HL-60/S4 treated with retinoic acid at 250 ng/mL for 4 days and 3 days (cell line): ENCODE data around the gene HPSE.
"Not testable (repeated sequence)": the region's sequence is repeated elsewhere in the genome, so short reads cannot be mapped to it uniquely, and the experiment has no call there.

Experiments used
- in situ Hi-C: fragments of 300-500 bp; cut with MboI; formaldehyde crosslinking; loops from 2 replicates; pipeline ENCODE4 v1.7.0; 2022; ENCODE audit warnings: low sequenced_read_pairs

Gene HPSE

GRCh38 chr4:83284193-83285054 is 50.2 kb downstream of the HPSE start, which contains the start of gene COQ2:
Gene COQ2, minus strand, starts transcription at chr4:83284798. Its CDS starts 34 bp downstream, at chr4:83284764.
- in situ Hi-C loops = loop anchor here (25.0 kb wide), 1 partner anchor 422 kb away; no protein-coding TSS in a partner anchor

- in situ Hi-C loops = loop anchor here (25.0 kb wide), 1 partner anchor 421 kb away; no protein-coding TSS in a partner anchor
These were observed 51.5 kb downstream of the HPSE start for GRCh38 chr4:83283181-83283580.

GRCh38 chr4:83282049-83282535 is 52.6 kb downstream of the HPSE start:
- in situ Hi-C loops = loop anchor here (25.0 kb wide), 1 partner anchor 420 kb away; no protein-coding TSS in a partner anchor

GRCh38 chr4:83281307-83281706 is 53.3 kb downstream of the HPSE start:
- in situ Hi-C loops = loop anchor here (25.0 kb wide), 1 partner anchor 419 kb away; no protein-coding TSS in a partner anchor

- in situ Hi-C loops = loop anchor here (25.0 kb wide), 1 partner anchor 414 kb away; no protein-coding TSS in a partner anchor
These were observed 58.2 kb downstream of the HPSE start for GRCh38 chr4:83276299-83277040.

GRCh38 chr4:83273926-83274325 is 60.7 kb downstream of the HPSE start:
- in situ Hi-C loops = not testable (repeated sequence)

- in situ Hi-C loops = no loop called here
These were observed 61.7 kb downstream of the HPSE start for GRCh38 chr4:83272900-83273299.

GRCh38 chr4:83269256-83269655 is 65.4 kb downstream of the HPSE start:
- in situ Hi-C loops = no loop called here

- in situ Hi-C loops = no loop called here
These were observed 66.2 kb downstream of the HPSE start for GRCh38 chr4:83268491-83268890.

- in situ Hi-C loops = no loop called here
These were observed 66.7 kb downstream of the HPSE start for GRCh38 chr4:83267830-83268475.

GRCh38 chr4:83267121-83267829 is 67.4 kb downstream of the HPSE start:
- in situ Hi-C loops = no loop called here

- in situ Hi-C loops = no loop called here
These were observed 68.0 kb downstream of the HPSE start for GRCh38 chr4:83266689-83267088.

GRCh38 chr4:83263106-83263505 is 71.5 kb downstream of the HPSE start:
- in situ Hi-C loops = no loop called here

- in situ Hi-C loops = no loop called here
These were observed 72.0 kb downstream of the HPSE start for GRCh38 chr4:83262682-83263081.

GRCh38 chr4:83261307-83261706 is 73.3 kb downstream of the HPSE start:
- in situ Hi-C loops = no loop called here

GRCh38 chr4:83259586-83259985 is 75.1 kb downstream of the HPSE start:
- in situ Hi-C loops = loop anchor here (10.0 kb wide), 1 partner anchor 175 kb away; no protein-coding TSS in a partner anchor

- in situ Hi-C loops = loop anchor here (10.0 kb wide), 1 partner anchor 174 kb away; no protein-coding TSS in a partner anchor
These were observed 76.2 kb downstream of the HPSE start for GRCh38 chr4:83258461-83258860.

GRCh38 chr4:83257811-83258210 is 76.8 kb downstream of the HPSE start:
- in situ Hi-C loops = loop anchor here (10.0 kb wide), 1 partner anchor 173 kb away; no protein-coding TSS in a partner anchor

- in situ Hi-C loops = loop anchor here (10.0 kb wide), 1 partner anchor 171 kb away; no protein-coding TSS in a partner anchor
These were observed 79.1 kb downstream of the HPSE start for GRCh38 chr4:83255584-83255983.
